ENCODE results near the gene TSPAN31.

TSPAN31 gene

DNA sequence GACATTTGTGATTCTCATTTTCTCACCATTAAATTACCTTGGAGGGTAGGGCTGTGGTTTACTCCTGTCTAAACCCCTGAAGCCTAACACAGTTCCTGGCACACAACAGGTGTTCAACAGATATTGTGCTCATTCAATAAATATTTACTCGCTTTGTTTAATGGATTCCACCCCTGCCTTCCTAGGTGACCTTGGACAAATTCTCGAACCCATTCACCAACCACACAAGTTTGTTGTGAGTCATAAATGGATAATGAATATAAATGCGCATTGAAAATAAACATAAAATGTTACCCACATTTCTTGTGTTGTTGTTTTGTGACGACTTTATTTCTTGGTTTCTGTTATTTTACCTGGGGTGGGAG is 37.4 kb downstream of the TSPAN31 start:
- in situ Hi-C loops (cut with MboI; ENCODE audit: low sequenced_read_pairs) = no loop called here

DNA sequence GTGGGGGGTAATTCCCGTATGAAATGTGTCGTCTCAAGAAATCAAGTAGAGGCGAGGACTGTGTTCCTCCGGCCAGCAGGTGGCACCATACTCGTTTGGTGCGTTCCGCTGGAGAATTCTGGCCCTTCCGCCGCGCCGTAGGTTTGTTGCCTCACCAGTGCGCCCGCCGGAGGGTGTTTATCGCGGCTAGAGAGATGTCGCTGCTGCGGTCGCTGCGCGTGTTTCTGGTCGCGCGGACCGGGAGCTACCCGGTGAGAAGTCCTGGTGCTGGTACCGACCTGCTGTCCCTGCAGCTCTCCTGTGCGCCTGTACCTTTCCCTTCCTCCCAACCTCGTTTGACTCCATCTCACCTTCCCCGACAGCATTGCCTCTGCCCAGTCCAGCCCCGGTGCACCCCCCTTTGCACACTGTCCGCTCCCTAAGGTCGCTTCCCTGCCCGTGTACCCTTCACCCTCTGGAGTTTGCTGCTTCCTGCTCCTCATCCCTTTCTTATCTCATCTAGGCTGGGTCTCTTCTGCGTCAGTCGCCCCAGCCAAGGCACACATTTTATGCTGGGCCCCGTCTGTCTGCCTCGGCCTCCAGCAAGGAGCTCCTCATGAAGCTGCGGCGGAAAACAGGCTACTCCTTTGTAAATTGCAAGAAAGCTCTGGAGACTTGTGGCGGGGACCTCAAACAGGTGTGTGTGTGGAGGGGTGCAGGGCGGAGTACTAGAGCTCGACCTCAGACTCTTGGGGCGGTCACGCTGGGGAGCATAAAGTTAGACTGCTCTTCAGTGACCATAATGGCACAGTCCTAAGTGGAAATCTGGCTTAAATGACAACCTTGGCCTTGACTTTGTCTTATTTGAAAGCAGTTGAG is 38.0 kb downstream of the TSPAN31 start, which contains the start of gene TSFM:
TSFM (plus strand) TSS at position 180 of the 858 bp plus-strand sequence; CDS start at position 195, 15 bp downstream.
- in situ Hi-C loops (cut with MboI; ENCODE audit: low sequenced_read_pairs) = no loop called here

DNA sequence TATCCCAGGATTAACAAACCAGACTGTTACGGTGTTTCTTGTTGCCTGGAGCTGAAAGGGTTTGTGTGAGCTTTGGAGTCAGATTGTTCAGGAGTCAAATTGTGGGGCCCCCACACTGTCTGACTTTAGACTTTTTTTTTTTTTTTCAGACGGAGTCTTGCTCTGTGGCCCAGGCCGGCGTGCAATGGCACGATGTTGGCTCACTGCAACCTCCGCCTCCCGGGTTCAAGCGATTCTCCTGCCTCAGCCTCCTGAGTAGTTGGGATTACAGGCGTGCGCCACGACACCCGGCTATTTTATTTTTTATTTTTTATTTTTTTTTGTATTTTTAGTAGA is 38.6 kb downstream of the TSPAN31 start:
- in situ Hi-C loops (cut with MboI; ENCODE audit: low sequenced_read_pairs) = no loop called here

DNA sequence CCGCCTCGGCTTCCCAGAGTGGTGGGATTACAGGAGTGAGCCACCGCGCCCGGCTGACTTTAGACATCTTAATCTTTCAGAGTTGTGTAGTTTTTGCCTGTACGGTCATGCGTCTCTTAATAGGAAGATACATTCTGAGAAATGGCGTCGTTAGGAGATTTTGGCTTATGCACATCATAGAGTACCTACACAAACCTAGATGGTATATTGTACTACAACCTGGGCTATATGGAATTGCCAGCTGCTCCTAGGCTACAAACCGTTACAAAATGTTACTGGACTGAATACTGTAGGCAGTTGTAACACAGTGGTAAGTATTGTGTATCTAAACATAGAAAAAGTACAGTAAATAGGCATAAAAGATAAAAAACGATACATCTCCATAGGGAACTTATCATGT is 39.0 kb downstream of the TSPAN31 start:
- in situ Hi-C loops (cut with MboI; ENCODE audit: low sequenced_read_pairs) = no loop called here

DNA sequence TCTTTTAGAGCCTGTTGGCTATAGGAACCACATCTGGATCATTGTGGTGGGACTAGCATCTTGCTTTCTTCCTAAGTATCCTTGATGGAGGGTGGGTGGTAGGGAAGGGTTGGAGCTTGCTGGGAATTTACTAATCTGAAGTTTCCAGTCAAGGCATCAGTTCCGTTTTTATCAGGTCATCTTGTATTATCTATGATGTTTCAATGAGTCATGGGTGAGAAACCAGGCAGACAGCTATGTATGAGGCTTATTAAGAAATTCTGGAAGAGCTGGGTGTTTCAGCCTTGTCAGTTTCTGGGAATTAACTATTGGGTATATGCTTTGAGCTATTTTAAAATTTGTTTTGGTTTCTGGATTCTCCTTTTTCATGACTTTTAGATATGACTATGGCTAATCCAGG is 49.1 kb downstream of the TSPAN31 start:
- in situ Hi-C loops (cut with MboI; ENCODE audit: low sequenced_read_pairs) = no loop called here

DNA sequence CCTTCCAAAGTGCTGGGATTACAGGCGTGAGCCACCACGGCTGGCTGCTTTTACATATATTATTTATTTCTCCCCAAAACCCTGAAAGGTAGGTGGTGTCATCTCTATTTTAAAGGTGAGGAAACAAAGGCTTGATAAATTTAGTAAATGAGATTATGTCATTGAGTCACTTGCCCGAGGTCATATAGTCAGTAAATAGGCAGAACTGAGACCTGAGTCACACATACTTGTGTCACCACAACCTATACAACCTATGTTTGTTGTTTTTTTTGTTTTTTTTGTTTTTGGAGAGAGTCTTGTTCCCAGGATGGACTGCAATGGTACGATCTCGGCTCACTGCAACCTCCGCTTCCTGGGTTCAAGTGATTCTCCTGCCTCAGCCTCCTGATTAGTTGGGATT is 50.5 kb downstream of the TSPAN31 start:
- in situ Hi-C loops (cut with MboI; ENCODE audit: low sequenced_read_pairs) = no loop called here

DNA sequence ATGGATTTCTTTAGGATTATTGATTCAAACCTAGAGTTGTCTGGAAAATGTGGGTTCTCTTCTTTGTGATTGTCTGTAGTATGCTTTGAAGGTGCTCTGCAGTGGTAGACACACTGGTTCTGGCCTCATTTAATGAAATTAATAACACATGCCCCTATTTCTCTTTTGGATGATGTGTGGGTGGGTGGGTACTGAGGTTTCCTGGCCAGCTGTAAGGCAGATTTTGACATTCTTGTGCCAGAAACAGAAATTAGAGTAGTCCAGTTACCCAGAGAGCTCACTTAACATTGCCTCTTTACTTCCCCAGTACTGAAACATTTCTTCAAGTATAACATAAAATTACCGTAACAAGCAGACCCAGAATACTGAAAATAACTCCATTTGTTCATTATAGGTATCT is 52.2 kb downstream of the TSPAN31 start:
- in situ Hi-C loops (cut with MboI; ENCODE audit: low sequenced_read_pairs) = no loop called here

DNA sequence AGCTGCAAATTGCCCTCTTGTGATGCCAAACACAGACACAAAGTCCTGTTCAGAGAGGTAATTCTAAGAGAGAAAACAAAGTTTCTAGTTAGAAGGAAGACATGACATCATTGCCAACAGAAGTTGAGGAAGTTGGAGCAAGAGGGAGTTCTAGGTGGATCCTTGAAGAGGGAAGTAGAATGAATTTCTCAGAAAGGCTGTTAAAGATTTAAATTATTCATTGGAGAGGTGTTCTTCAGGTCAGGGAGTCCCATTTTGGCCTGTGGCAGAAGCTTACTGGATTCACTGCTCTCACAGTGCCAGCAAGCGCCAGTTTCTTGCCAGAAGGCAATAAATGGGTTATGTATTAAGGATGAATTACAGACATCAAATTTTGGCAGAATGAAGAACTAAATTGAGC is 53.1 kb downstream of the TSPAN31 start:
- in situ Hi-C loops (cut with MboI; ENCODE audit: low sequenced_read_pairs) = no loop called here

Measured in HL-60/S4 treated with retinoic acid at 250 ng/mL for 4 days and 3 days (cell line).